Measurements from ENCODE around the gene PIP4K2A. TPM values are rescaled to one million over a fixed set of nuclear protein-coding genes. Genes with fewer than 3 reads are reported as not detected.

Gene PIP4K2A
- polyA plus RNA-seq, 3 donors = 20.3 to 27.1 (median 24.5) TPM

- no peak for DNase-seq
Observed at GRCh38 chr10:22599636-22600228, 114.6 kb downstream of the PIP4K2A start.

- no peak for DNase-seq
Observed at GRCh38 chr10:22599048-22599561, 115.3 kb downstream of the PIP4K2A start.

- DNase-seq = no peak
Observed at GRCh38 chr10:22598478-22598877, 115.9 kb downstream of the PIP4K2A start.

- no peak for DNase-seq
Observed at GRCh38 chr10:22597138-22597537, 117.2 kb downstream of the PIP4K2A start.

GRCh38 chr10:22593636-22594198 lies 120.7 kb downstream of the PIP4K2A start:
- no peak for DNase-seq

GRCh38 chr10:22593026-22593425 lies 121.4 kb downstream of the PIP4K2A start:
- no peak for DNase-seq

- no peak for DNase-seq
Observed at GRCh38 chr10:22589851-22590514, 124.4 kb downstream of the PIP4K2A start.

GRCh38 chr10:22588462-22588861 lies 125.9 kb downstream of the PIP4K2A start:
- DNase-seq = no peak

- no peak for DNase-seq
Observed at GRCh38 chr10:22583683-22584082, 130.7 kb downstream of the PIP4K2A start.

GRCh38 chr10:22581461-22581860 lies 132.9 kb downstream of the PIP4K2A start:
- no peak for DNase-seq

- DNase-seq = no peak
Observed at GRCh38 chr10:22580711-22581110, 133.7 kb downstream of the PIP4K2A start.

GRCh38 chr10:22579826-22580225 lies 134.6 kb downstream of the PIP4K2A start:
- no peak for DNase-seq

- no peak for DNase-seq
Observed at GRCh38 chr10:22573820-22574569, 140.4 kb downstream of the PIP4K2A start.

- no peak for DNase-seq
Observed at GRCh38 chr10:22570733-22571430, 143.5 kb downstream of the PIP4K2A start.

- no peak for DNase-seq
Observed at GRCh38 chr10:22570234-22570633, 144.1 kb downstream of the PIP4K2A start.

- no peak for DNase-seq
Observed at GRCh38 chr10:22568928-22569327, 145.4 kb downstream of the PIP4K2A start.

- no peak for DNase-seq
Observed at GRCh38 chr10:22564060-22564459, 150.3 kb downstream of the PIP4K2A start.

- DNase-seq = no peak
Observed at GRCh38 chr10:22561909-22562308, 152.5 kb downstream of the PIP4K2A start.

- DNase-seq = peak; percentile 30
Observed at GRCh38 chr10:22560913-22561239, 153.5 kb downstream of the PIP4K2A start.

GRCh38 chr10:22560096-22560912 lies 154.1 kb downstream of the PIP4K2A start:
- DNase-seq = no peak

- no peak for DNase-seq
Observed at GRCh38 chr10:22557321-22557720, 157.1 kb downstream of the PIP4K2A start.

All from renal pelvis (tissue), 4 donors.